Neural cell (in vitro differentiated cells): Measurements from ENCODE around the gene PTCRA. TPM values are rescaled to one million over a fixed set of nuclear protein-coding genes. Genes with fewer than 3 reads are reported as not detected.

Source experiments
- H2AFZ ChIP-seq: fragments of 200-600, 300-800 bp; sonication (generic), shearing (Covaris generic); 2 replicates; pipeline ENCODE4 v1.6.0; 2014; ENCODE audit warnings: low read depth, mild to moderate bottlenecking, antibody characterized with exemption, low read length, moderate library complexity
- H3F3A ChIP-seq: fragments of 200-600 bp; shearing (Covaris generic); 2 replicates; pipeline ENCODE4 v1.6.1; 2016; ENCODE audit warnings: mild to moderate bottlenecking, moderate library complexity, mixed read lengths, antibody characterized with exemption, low read length; ENCODE audit not compliant: insufficient read depth, poor library complexity, severe bottlenecking
- H3K27ac ChIP-seq: fragments of 200-600, 300-800 bp; sonication (generic), shearing (Covaris generic); 2 replicates; pipeline ENCODE4 v1.5.1; 2014; ENCODE audit warnings: mild to moderate bottlenecking, low read length, moderate library complexity
- H3K27me3 ChIP-seq: fragments of 300-800, 200-600 bp; sonication (generic), shearing (Covaris generic); 2 replicates; pipeline ENCODE4 v1.6.0; 2014; ENCODE audit warnings: mild to moderate bottlenecking, low read depth, low read length, moderate library complexity; ENCODE audit not compliant: insufficient read depth
- H3K36me3 ChIP-seq: fragments of 300-800, 200-600 bp; sonication (generic), shearing (Covaris generic); 2 replicates; pipeline ENCODE4 v1.5.1; 2014; ENCODE audit warnings: mild to moderate bottlenecking, antibody characterized with exemption, low read length, moderate library complexity; ENCODE audit not compliant: insufficient read depth
- H3K4me2 ChIP-seq: fragments of 300-800, 200-600 bp; sonication (generic), shearing (Covaris generic); 2 replicates; pipeline ENCODE4 v1.6.0; 2014; ENCODE audit warnings: mild to moderate bottlenecking, low read length
- H3K4me3 ChIP-seq: fragments of 300-800, 200-600 bp; sonication (generic), shearing (Covaris generic); 2 replicates; pipeline ENCODE4 v1.5.1; 2014; ENCODE audit warnings: mild to moderate bottlenecking, low read length, moderate library complexity
- H3K79me2 ChIP-seq: fragments of 200-600 bp; shearing (Covaris generic); replicated peaks from 2 replicates; pipeline ENCODE4 v1.6.0; 2014; ENCODE audit warnings: mild to moderate bottlenecking, low read length, moderate library complexity; ENCODE audit not compliant: insufficient read depth
- H3K9ac ChIP-seq: fragments of 300-800, 200-600 bp; sonication (generic), shearing (Covaris generic); 2 replicates; pipeline ENCODE4 v1.6.1; 2016; ENCODE audit warnings: mild to moderate bottlenecking, low read length, mixed read lengths
- H3K9me2 ChIP-seq: fragments of 200-600 bp; shearing (Covaris generic); 2 replicates; pipeline ENCODE4 v1.6.1; 2016; ENCODE audit warnings: mild to moderate bottlenecking, low read length, mixed read lengths; ENCODE audit not compliant: insufficient read depth
- H3K9me3 ChIP-seq: fragments of 200-600, 300-800 bp; sonication (generic), shearing (Covaris generic); 2 replicates; pipeline ENCODE4 v1.6.1; 2016; ENCODE audit warnings: mild to moderate bottlenecking, mixed run types, low read length, moderate library complexity, mixed read lengths
- H4K20me1 ChIP-seq: fragments of 200-600 bp; shearing (Covaris generic); 2 replicates; pipeline ENCODE4 v1.6.1; 2016; ENCODE audit warnings: mild to moderate bottlenecking, mixed run types; ENCODE audit not compliant: insufficient read depth
- EP300 ChIP-seq: fragments of 450-650 bp; conservative IDR thresholded peaks from 2 replicates; pipeline ENCODE4 v1.6.1; 2014; ENCODE audit warnings: antibody characterized with exemption, mild to moderate bottlenecking, moderate library complexity; ENCODE audit not compliant: poor library complexity, severe bottlenecking
- EZH2 ChIP-seq: fragments of 200-600, 300-800 bp; shearing (Covaris generic), sonication (generic); IDR thresholded peaks from 2 replicates; pipeline ENCODE4 v1.6.1; 2014; ENCODE audit warnings: antibody characterized with exemption, low read length, borderline replicate concordance, mild to moderate bottlenecking; ENCODE audit not compliant: insufficient read depth, poor library complexity, severe bottlenecking
- MXI1 ChIP-seq: fragments of 450-650 bp; conservative IDR thresholded peaks from 2 replicates; pipeline ENCODE4 v1.6.1; 2014; ENCODE audit warnings: antibody characterized with exemption, mild to moderate bottlenecking; ENCODE audit not compliant: poor library complexity, severe bottlenecking
- POLR2AphosphoS5 ChIP-seq: IDR thresholded peaks from 2 replicates; pipeline ENCODE4 v1.6.1; 2012
- RAD21 ChIP-seq: fragments of 450-650 bp; conservative IDR thresholded peaks from 2 replicates; pipeline ENCODE4 v1.6.1; 2014; ENCODE audit warnings: antibody characterized with exemption, mild to moderate bottlenecking, moderate library complexity
- SMC3 ChIP-seq: fragments of 450-650 bp; conservative IDR thresholded peaks from 2 replicates; pipeline ENCODE4 v1.6.1; 2014; ENCODE audit warnings: antibody characterized with exemption, mild to moderate bottlenecking, moderate library complexity; ENCODE audit not compliant: poor library complexity
- TAF1 ChIP-seq: IDR thresholded peaks from 2 replicates; pipeline ENCODE4 v1.6.1; 2012; ENCODE audit warnings: low read depth
- polyA plus RNA-seq: library from polyadenylated mRNA; depleted of rRNA; stranded (reverse); fragments of >200 nt; gene quantifications from 2 replicates; pipeline ENCODE4 v1.2.3, GENCODE V29; 2014
- TF ChIP-seq, protein P1 (sequence below): IDR thresholded peaks from 2 replicates; pipeline ENCODE4 v1.6.1; 2012; ENCODE audit warnings: borderline replicate concordance
- TF ChIP-seq, protein P2 (sequence below): fragments of 450-650 bp; IDR thresholded peaks from 2 replicates; pipeline ENCODE4 v1.5.1; 2014; ENCODE audit warnings: antibody characterized with exemption, mild to moderate bottlenecking, moderate library complexity; ENCODE audit not compliant: poor library complexity, severe bottlenecking

Gene PTCRA
- polyA plus RNA-seq, 1 donor from 2014 or later = not detected

DNA sequence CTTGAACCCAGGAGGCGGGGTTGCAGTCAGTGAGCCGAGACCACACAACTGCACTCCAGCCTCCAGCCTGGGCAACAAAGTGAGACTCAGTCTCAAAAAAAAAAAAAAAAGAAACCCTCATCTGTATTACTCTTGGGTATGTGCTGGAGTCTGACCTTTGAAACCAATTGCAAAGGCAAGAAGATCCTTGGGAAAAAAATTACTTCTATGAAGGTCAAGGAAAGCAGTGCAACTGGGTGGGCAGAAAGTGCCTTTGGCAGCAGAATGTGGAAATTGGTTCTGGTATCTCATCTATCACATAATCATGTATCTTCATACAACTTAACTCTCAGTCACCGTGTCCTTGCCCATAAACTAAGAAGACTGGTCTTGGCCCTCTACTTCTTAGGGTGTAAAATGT is 44.1 kb upstream of the PTCRA start:
- Histone ChIP-seq H3F3A (no peaks in the 10 kb centered on the region), H3K9me3 (no peaks in the 10 kb centered on the region), H3K9ac (no peak overlapping the region), H3K36me3 (no peaks in the 10 kb centered on the region), H3K4me2 (no peak overlapping the region), H2AFZ (no peak overlapping the region), H3K4me3 (no peak overlapping the region), H3K79me2 (no peaks in the 10 kb centered on the region), H4K20me1 (no peaks in the 10 kb centered on the region), H3K27me3 (no peaks in the 10 kb centered on the region), H3K27ac (no peak overlapping the region), H3K9me2 (no peaks in the 10 kb centered on the region)
- TF ChIP-seq EP300 (no peak), MXI1 (no peak), EZH2 (no peak), RAD21 (no peak), TAF1 (no peak), SMC3 (no peak), POLR2AphosphoS5 (no peak)
- TF ChIP-seq, protein P1, sequence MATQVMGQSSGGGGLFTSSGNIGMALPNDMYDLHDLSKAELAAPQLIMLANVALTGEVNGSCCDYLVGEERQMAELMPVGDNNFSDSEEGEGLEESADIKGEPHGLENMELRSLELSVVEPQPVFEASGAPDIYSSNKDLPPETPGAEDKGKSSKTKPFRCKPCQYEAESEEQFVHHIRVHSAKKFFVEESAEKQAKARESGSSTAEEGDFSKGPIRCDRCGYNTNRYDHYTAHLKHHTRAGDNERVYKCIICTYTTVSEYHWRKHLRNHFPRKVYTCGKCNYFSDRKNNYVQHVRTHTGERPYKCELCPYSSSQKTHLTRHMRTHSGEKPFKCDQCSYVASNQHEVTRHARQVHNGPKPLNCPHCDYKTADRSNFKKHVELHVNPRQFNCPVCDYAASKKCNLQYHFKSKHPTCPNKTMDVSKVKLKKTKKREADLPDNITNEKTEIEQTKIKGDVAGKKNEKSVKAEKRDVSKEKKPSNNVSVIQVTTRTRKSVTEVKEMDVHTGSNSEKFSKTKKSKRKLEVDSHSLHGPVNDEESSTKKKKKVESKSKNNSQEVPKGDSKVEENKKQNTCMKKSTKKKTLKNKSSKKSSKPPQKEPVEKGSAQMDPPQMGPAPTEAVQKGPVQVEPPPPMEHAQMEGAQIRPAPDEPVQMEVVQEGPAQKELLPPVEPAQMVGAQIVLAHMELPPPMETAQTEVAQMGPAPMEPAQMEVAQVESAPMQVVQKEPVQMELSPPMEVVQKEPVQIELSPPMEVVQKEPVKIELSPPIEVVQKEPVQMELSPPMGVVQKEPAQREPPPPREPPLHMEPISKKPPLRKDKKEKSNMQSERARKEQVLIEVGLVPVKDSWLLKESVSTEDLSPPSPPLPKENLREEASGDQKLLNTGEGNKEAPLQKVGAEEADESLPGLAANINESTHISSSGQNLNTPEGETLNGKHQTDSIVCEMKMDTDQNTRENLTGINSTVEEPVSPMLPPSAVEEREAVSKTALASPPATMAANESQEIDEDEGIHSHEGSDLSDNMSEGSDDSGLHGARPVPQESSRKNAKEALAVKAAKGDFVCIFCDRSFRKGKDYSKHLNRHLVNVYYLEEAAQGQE = no peak
- TF ChIP-seq, protein P2, sequence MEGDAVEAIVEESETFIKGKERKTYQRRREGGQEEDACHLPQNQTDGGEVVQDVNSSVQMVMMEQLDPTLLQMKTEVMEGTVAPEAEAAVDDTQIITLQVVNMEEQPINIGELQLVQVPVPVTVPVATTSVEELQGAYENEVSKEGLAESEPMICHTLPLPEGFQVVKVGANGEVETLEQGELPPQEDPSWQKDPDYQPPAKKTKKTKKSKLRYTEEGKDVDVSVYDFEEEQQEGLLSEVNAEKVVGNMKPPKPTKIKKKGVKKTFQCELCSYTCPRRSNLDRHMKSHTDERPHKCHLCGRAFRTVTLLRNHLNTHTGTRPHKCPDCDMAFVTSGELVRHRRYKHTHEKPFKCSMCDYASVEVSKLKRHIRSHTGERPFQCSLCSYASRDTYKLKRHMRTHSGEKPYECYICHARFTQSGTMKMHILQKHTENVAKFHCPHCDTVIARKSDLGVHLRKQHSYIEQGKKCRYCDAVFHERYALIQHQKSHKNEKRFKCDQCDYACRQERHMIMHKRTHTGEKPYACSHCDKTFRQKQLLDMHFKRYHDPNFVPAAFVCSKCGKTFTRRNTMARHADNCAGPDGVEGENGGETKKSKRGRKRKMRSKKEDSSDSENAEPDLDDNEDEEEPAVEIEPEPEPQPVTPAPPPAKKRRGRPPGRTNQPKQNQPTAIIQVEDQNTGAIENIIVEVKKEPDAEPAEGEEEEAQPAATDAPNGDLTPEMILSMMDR = no peak

DNA sequence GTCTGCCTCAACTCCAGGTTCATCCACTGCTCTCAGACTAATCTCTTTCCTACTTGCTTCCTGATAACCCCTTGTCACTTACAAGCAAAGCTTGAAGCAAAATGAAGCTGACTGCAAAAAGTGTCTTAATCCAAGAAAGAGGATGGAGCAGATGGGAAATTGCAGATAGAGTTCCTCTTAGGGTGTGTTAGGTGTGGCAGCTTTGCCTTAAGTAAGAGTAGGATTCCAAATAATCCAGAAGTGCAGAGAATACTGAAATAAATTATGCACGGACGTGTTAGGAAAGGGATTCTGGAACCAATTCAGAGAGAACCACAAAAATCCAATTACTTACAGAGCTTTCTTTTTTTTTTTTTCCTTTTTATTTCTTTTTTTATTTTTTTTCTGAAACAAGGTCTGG is 42.5 kb upstream of the PTCRA start:
- H2AFZ ChIP-seq = no peak overlapping the region
- TF ChIP-seq MXI1 = no peak
- no peak overlapping the region for H3K4me2 ChIP-seq
- H3K79me2 ChIP-seq = no peaks in the 10 kb centered on the region
- H3K9me2 ChIP-seq = no peaks in the 10 kb centered on the region
- H3K4me3 ChIP-seq = no peak overlapping the region
- no peaks in the 10 kb centered on the region for H3K9me3 ChIP-seq
- H3F3A ChIP-seq = no peaks in the 10 kb centered on the region
- H3K36me3 ChIP-seq = no peaks in the 10 kb centered on the region
- H3K27ac ChIP-seq = no peak overlapping the region
- H3K27me3 ChIP-seq = no peaks in the 10 kb centered on the region
- no peaks in the 10 kb centered on the region for H4K20me1 ChIP-seq
- H3K9ac ChIP-seq = no peak overlapping the region

DNA sequence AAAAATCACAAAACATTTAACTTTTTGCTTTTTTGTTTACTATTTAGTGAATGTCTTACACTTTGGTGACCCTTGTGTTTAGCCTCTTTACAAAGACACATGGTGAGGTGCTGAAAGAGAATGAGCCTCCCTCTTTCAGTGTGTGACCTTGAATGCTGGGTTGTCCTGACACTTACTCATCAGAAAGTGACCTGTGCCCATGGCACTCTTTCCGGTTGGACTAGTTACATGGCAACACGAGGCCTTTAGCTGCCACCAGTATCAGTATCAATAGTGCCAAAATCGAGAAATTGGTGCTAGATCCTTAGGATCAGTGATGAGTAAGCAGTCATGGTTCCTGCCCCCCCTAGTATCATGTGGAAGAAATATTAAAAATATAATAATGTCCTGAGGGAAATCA is 38.2 kb upstream of the PTCRA start:
- H3K9me2 ChIP-seq = no peaks in the 10 kb centered on the region
- H3K4me3 ChIP-seq = no peak overlapping the region
- no peaks in the 10 kb centered on the region for H3F3A ChIP-seq
- H3K9me3 ChIP-seq = no peaks in the 10 kb centered on the region
- H4K20me1 ChIP-seq = no peaks in the 10 kb centered on the region
- no peaks in the 10 kb centered on the region for H3K27me3 ChIP-seq
- H3K4me2 ChIP-seq = no peak overlapping the region
- no peak overlapping the region for H2AFZ ChIP-seq
- peaks cover 13% of the 10 kb centered on the region for H3K79me2 ChIP-seq
- H3K36me3 ChIP-seq = no peaks in the 10 kb centered on the region
- no peak overlapping the region for H3K27ac ChIP-seq
- TF ChIP-seq TAF1 (no peak), SMC3 (no peak), MXI1 (no peak)
- TF ChIP-seq, protein P2 = no peak
- H3K9ac ChIP-seq = no peak overlapping the region
